ENCODE measurements around the gene NFKB2.

Gene NFKB2

DNA sequence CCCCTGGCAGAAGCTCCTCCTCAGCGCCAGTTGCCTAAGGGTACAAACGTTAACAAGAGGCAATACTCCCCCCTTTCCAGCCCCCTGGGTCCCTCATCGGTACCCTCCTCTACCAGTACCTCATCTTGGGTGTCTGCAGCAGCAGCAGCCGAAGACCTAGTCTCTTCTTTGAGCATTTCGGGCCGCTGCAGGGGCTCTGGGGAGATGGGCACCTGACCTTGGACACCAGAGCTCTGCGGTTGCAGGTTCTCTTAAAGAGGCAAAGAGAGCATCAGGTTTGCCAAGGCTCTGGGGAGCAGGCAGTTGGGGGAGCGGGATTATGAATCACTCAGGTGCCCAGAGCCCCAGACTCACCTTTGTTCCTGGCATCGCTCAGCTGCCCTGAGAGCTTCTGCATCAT, 28.6 kb downstream of the NFKB2 start:
- TF ChIP-seq, protein P1, sequence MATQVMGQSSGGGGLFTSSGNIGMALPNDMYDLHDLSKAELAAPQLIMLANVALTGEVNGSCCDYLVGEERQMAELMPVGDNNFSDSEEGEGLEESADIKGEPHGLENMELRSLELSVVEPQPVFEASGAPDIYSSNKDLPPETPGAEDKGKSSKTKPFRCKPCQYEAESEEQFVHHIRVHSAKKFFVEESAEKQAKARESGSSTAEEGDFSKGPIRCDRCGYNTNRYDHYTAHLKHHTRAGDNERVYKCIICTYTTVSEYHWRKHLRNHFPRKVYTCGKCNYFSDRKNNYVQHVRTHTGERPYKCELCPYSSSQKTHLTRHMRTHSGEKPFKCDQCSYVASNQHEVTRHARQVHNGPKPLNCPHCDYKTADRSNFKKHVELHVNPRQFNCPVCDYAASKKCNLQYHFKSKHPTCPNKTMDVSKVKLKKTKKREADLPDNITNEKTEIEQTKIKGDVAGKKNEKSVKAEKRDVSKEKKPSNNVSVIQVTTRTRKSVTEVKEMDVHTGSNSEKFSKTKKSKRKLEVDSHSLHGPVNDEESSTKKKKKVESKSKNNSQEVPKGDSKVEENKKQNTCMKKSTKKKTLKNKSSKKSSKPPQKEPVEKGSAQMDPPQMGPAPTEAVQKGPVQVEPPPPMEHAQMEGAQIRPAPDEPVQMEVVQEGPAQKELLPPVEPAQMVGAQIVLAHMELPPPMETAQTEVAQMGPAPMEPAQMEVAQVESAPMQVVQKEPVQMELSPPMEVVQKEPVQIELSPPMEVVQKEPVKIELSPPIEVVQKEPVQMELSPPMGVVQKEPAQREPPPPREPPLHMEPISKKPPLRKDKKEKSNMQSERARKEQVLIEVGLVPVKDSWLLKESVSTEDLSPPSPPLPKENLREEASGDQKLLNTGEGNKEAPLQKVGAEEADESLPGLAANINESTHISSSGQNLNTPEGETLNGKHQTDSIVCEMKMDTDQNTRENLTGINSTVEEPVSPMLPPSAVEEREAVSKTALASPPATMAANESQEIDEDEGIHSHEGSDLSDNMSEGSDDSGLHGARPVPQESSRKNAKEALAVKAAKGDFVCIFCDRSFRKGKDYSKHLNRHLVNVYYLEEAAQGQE (IDR thresholded peaks at IDR 0.05; ENCODE audit: insufficient replicate concordance, low read depth), result no peak
- no peak for TF ChIP-seq GABPA (IDR thresholded peaks at IDR 0.05; ENCODE audit: low read depth)
- TF ChIP-seq CTCF (IDR thresholded peaks at IDR 0.05; ENCODE audit: insufficient read depth, low read length), result no peak
- TF ChIP-seq POLR2AphosphoS5 (IDR thresholded peaks at IDR 0.05; ENCODE audit: low read depth), result no peak
- TF ChIP-seq SPI1 (IDR thresholded peaks at IDR 0.05; ENCODE audit: borderline replicate concordance, low read depth), result no peak
- DNase-seq (ENCODE audit: low read depth in 1 of 2, low spot score in 1 of 2), result no peak
- Histone ChIP-seq H3K27me3 (ENCODE audit: insufficient read depth, poor library complexity, severe bottlenecking) (no peaks in the 10 kb centered on the region), H3K27ac (replicated peaks) (no peak overlapping the region), H3K4me3 (replicated peaks; ENCODE audit: insufficient read depth, low read length) (no peak overlapping the region)

DNA sequence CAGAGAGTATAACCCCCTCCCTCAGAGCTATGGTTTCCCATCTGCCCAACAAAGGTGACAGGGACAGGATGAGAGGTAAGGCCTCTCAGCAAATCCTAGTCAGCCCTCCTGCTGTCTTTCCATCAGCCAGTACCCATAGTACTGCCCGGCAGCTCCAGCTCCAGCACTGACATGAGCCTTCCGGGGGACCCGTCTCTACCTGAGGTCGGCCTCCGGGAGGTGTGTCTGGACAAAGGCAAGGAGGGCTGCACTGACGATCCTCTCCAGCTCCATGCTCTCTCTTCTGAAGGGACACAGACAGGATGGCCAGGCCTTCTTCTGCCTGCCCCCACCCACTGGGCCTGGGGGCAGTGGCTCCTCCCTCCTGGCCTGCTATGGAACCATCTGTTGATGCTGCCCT, 29.4 kb downstream of the NFKB2 start:
- no peak overlapping the region for H3K27ac ChIP-seq (replicated peaks)
- DNase-seq (ENCODE audit: low read depth in 1 of 2, low spot score in 1 of 2), result no peak
- TF ChIP-seq, protein P1 (IDR thresholded peaks at IDR 0.05; ENCODE audit: insufficient replicate concordance, low read depth), result no peak
- TF ChIP-seq POLR2AphosphoS5 (IDR thresholded peaks at IDR 0.05; ENCODE audit: low read depth) (no peak), CTCF (IDR thresholded peaks at IDR 0.05; ENCODE audit: insufficient read depth, low read length) (no peak), SPI1 (IDR thresholded peaks at IDR 0.05; ENCODE audit: borderline replicate concordance, low read depth) (no peak), GABPA (IDR thresholded peaks at IDR 0.05; ENCODE audit: low read depth) (no peak)
- no peaks in the 10 kb centered on the region for H3K27me3 ChIP-seq (ENCODE audit: insufficient read depth, poor library complexity, severe bottlenecking)
- H3K4me3 ChIP-seq (replicated peaks; ENCODE audit: insufficient read depth, low read length), result no peak overlapping the region

DNA sequence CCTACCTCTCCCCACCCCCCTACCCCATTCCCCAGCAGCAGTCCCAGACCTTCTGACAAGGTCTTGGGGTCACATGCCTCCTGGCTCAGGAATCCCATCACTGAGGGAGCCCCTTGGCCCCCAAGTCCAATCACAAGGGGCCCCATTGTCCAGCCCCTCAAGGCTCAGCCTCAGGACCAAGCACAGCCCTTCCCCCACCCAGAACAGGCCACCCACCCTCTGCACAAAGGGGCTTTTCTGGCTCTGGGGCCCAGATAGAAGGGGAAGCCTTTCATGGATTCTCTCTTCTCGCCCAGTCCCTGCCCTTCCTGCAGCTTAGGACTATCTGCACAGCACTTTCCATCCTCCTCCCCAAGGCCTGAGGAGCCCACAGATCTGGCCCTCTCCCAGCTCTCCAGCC, 29.9 kb downstream of the NFKB2 start:
- no peak for TF ChIP-seq CTCF (IDR thresholded peaks at IDR 0.05; ENCODE audit: insufficient read depth, low read length)
- no peak for TF ChIP-seq GABPA (IDR thresholded peaks at IDR 0.05; ENCODE audit: low read depth)
- TF ChIP-seq SPI1 (IDR thresholded peaks at IDR 0.05; ENCODE audit: borderline replicate concordance, low read depth), result no peak
- no peak for TF ChIP-seq POLR2AphosphoS5 (IDR thresholded peaks at IDR 0.05; ENCODE audit: low read depth)
- TF ChIP-seq, protein P1 (IDR thresholded peaks at IDR 0.05; ENCODE audit: insufficient replicate concordance, low read depth), result no peak
- Histone ChIP-seq H3K27me3 (ENCODE audit: insufficient read depth, poor library complexity, severe bottlenecking) (no peaks in the 10 kb centered on the region), H3K4me3 (replicated peaks; ENCODE audit: insufficient read depth, low read length) (no peak overlapping the region), H3K27ac (replicated peaks) (no peak overlapping the region)
- DNase-seq (ENCODE audit: low read depth in 1 of 2, low spot score in 1 of 2), result no peak

Measured in HL-60 (cell line).